ENCODE results near the gene NECAB2. TPM values are rescaled to one million over a fixed set of nuclear protein-coding genes. Genes with fewer than 3 reads are reported as not detected.

The NECAB2 gene
- total RNA-seq, 4 donors from 2014 or later = not detected

DNA sequence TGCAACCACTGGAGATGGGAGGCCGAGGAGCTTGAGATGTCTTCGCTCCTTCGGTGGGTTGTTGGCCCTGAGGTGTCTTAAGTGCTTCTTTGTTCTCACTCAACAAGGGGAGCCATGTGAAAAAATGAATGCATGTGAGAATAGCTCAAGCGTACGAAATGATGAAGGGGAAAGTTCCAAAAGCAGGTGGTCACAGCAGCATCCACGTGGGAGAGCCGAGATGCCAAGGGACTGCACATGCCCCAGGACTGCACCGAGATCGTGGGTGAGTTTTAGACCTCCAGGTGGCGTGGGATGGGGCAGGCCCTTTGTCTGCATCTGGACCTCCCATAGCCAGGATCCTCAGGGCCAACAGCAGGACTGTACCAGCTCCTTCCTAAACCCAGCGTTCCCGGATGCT, 66.5 kb downstream of the NECAB2 start:
- Histone ChIP-seq H3K36me3 (no peaks in the 10 kb centered on the region), H3K27ac (no peak overlapping the region), H3K4me1 (no peaks in the 10 kb centered on the region), H3K27me3 (peaks cover 10% of the 10 kb centered on the region), H3K9me3 (peaks cover 5% of the 10 kb centered on the region), H3K4me3 (no peak overlapping the region)
- DNase-seq (ENCODE audit: low spot score in 2 of 2) = no peak
- 90% methylated on average over 12 of the region's 12 CpGs for WGBS
- TF ChIP-seq POLR2A (IDR thresholded peaks at IDR 0.05) (no peak), POLR2AphosphoS5 (IDR thresholded peaks at IDR 0.05) (no peak), EP300 (IDR thresholded peaks at IDR 0.05) (no peak)
- TF ChIP-seq, protein P1, sequence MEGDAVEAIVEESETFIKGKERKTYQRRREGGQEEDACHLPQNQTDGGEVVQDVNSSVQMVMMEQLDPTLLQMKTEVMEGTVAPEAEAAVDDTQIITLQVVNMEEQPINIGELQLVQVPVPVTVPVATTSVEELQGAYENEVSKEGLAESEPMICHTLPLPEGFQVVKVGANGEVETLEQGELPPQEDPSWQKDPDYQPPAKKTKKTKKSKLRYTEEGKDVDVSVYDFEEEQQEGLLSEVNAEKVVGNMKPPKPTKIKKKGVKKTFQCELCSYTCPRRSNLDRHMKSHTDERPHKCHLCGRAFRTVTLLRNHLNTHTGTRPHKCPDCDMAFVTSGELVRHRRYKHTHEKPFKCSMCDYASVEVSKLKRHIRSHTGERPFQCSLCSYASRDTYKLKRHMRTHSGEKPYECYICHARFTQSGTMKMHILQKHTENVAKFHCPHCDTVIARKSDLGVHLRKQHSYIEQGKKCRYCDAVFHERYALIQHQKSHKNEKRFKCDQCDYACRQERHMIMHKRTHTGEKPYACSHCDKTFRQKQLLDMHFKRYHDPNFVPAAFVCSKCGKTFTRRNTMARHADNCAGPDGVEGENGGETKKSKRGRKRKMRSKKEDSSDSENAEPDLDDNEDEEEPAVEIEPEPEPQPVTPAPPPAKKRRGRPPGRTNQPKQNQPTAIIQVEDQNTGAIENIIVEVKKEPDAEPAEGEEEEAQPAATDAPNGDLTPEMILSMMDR (IDR thresholded peaks at IDR 0.05) = no peak

- Histone ChIP-seq H3K27ac (no peak overlapping the region), H3K4me3 (no peak overlapping the region), H3K36me3 (no peaks in the 10 kb centered on the region), H3K9me3 (peaks cover 5% of the 10 kb centered on the region), H3K27me3 (peaks cover 10% of the 10 kb centered on the region), H3K4me1 (no peaks in the 10 kb centered on the region)
- DNase-seq (ENCODE audit: low spot score in 2 of 2) = no peak
- TF ChIP-seq POLR2AphosphoS5 (IDR thresholded peaks at IDR 0.05) = no peak
- TF ChIP-seq, protein P1 (IDR thresholded peaks at IDR 0.05) = no peak
- no peak for TF ChIP-seq EP300 (IDR thresholded peaks at IDR 0.05)
- no peak for TF ChIP-seq POLR2A (IDR thresholded peaks at IDR 0.05)
- WGBS = 84% methylated on average over 3 of the region's 3 CpGs
These were observed 68.1 kb downstream of the NECAB2 start for GRCh38 chr16:84036131-84036530.

DNA sequence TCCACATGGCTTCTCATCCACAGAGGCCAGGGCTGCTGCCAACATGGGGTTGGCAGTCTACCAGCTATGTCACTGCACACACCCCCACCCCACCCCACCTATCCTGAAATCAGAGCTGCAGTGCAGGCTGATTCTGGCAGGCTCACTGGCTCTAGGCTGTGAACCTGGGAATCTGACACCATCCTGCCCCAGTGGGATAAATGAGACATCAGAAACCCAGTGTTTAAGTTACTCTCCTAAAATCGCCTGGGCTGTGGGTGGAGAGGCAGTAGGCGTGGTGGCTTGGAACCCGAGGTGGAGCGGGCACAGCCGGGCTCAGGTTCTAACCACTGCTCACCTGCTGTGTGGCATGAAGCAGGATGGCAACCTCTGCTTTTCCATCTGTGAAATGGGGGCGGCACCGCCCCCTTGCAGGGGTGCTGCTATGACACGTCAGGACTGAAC, 69.0 kb downstream of the NECAB2 start:
- no peaks in the 10 kb centered on the region for H3K4me1 ChIP-seq
- 48% methylated on average over 8 of the region's 8 CpGs for WGBS
- no peak for TF ChIP-seq POLR2A (IDR thresholded peaks at IDR 0.05)
- no peak for TF ChIP-seq POLR2AphosphoS5 (IDR thresholded peaks at IDR 0.05)
- no peak for TF ChIP-seq EP300 (IDR thresholded peaks at IDR 0.05)
- TF ChIP-seq, protein P1 (IDR thresholded peaks at IDR 0.05) = no peak
- H3K4me3 ChIP-seq = no peak overlapping the region
- H3K36me3 ChIP-seq = no peaks in the 10 kb centered on the region
- H3K27ac ChIP-seq = no peak overlapping the region
- DNase-seq (ENCODE audit: low spot score in 2 of 2) = no peak
- H3K9me3 ChIP-seq = peaks cover 5% of the 10 kb centered on the region
- H3K27me3 ChIP-seq = peaks cover 18% of the 10 kb centered on the region

- no peak for DNase-seq (ENCODE audit: low spot score in 2 of 2)
- Histone ChIP-seq H3K27me3 (peaks cover 28% of the 10 kb centered on the region), H3K4me3 (no peak overlapping the region), H3K9me3 (peaks cover 5% of the 10 kb centered on the region), H3K36me3 (no peaks in the 10 kb centered on the region), H3K4me1 (peaks cover 7% of the 10 kb centered on the region), H3K27ac (no peak overlapping the region)
- TF ChIP-seq, protein P1 (IDR thresholded peaks at IDR 0.05) = no peak
- TF ChIP-seq POLR2A (IDR thresholded peaks at IDR 0.05) (no peak), POLR2AphosphoS5 (IDR thresholded peaks at IDR 0.05) (no peak), EP300 (IDR thresholded peaks at IDR 0.05) (no peak)
- 77% methylated on average over 12 of the region's 12 CpGs for WGBS
These were observed 70.4 kb downstream of the NECAB2 start for GRCh38 chr16:84038469-84038868.

- Histone ChIP-seq H3K27ac (no peak overlapping the region), H3K36me3 (no peaks in the 10 kb centered on the region), H3K4me1 (peaks cover 9% of the 10 kb centered on the region), H3K9me3 (peaks cover 5% of the 10 kb centered on the region), H3K27me3 (peaks cover 35% of the 10 kb centered on the region), H3K4me3 (no peak overlapping the region)
- DNase-seq (ENCODE audit: low spot score in 2 of 2) = no peak
- WGBS = 87% methylated on average over 12 of the region's 12 CpGs
- no peak for TF ChIP-seq POLR2A (IDR thresholded peaks at IDR 0.05)
- TF ChIP-seq, protein P1 (IDR thresholded peaks at IDR 0.05) = no peak
- no peak for TF ChIP-seq POLR2AphosphoS5 (IDR thresholded peaks at IDR 0.05)
- TF ChIP-seq EP300 (IDR thresholded peaks at IDR 0.05) = no peak
These were observed 71.7 kb downstream of the NECAB2 start for GRCh38 chr16:84039696-84040095.

Data from suprapubic skin (tissue), 4 donors.